ENCODE data around the gene RRAGB.

Gene RRAGB

GRCh38 chrX:55709735-55710134, 7.8 kb upstream of the RRAGB start:
- DNase-seq (ENCODE audit: low spot score): no peak
- in situ Hi-C loops (cut with MboI; ENCODE audit: low sequenced_read_pairs, unreplicated experiment): no loop called here
- TF ChIP-seq CTCF (IDR thresholded peaks at IDR 0.05; ENCODE audit: borderline replicate concordance, control extremely low read depth, extremely low read depth, insufficient read depth, missing control alignments): no peak

GRCh38 chrX:55710701-55711100, 6.8 kb upstream of the RRAGB start:
- no peak for DNase-seq (ENCODE audit: low spot score)
- TF ChIP-seq CTCF (IDR thresholded peaks at IDR 0.05; ENCODE audit: borderline replicate concordance, control extremely low read depth, extremely low read depth, insufficient read depth, missing control alignments): no peak
- in situ Hi-C loops (cut with MboI; ENCODE audit: low sequenced_read_pairs, unreplicated experiment): no loop called here

GRCh38 chrX:55713631-55714030, 3.9 kb upstream of the RRAGB start:
- in situ Hi-C loops (cut with MboI; ENCODE audit: low sequenced_read_pairs, unreplicated experiment): no loop called here
- no peak for DNase-seq (ENCODE audit: low spot score)
- no peak for TF ChIP-seq CTCF (IDR thresholded peaks at IDR 0.05; ENCODE audit: borderline replicate concordance, control extremely low read depth, extremely low read depth, insufficient read depth, missing control alignments)

GRCh38 chrX:55714161-55714560, 3.4 kb upstream of the RRAGB start:
- TF ChIP-seq CTCF (IDR thresholded peaks at IDR 0.05; ENCODE audit: borderline replicate concordance, control extremely low read depth, extremely low read depth, insufficient read depth, missing control alignments): no peak
- DNase-seq (ENCODE audit: low spot score): no peak
- in situ Hi-C loops (cut with MboI; ENCODE audit: low sequenced_read_pairs, unreplicated experiment): no loop called here

GRCh38 chrX:55715847-55716246, 1.7 kb upstream of the RRAGB start:
- in situ Hi-C loops (cut with MboI; ENCODE audit: low sequenced_read_pairs, unreplicated experiment): no loop called here
- DNase-seq (ENCODE audit: low spot score): no peak
- TF ChIP-seq CTCF (IDR thresholded peaks at IDR 0.05; ENCODE audit: borderline replicate concordance, control extremely low read depth, extremely low read depth, insufficient read depth, missing control alignments): no peak

GRCh38 chrX:55716937-55717336, 612 bp upstream of the RRAGB start:
- DNase-seq (ENCODE audit: low spot score): no peak
- in situ Hi-C loops (cut with MboI; ENCODE audit: low sequenced_read_pairs, unreplicated experiment): no loop called here
- TF ChIP-seq CTCF (IDR thresholded peaks at IDR 0.05; ENCODE audit: borderline replicate concordance, control extremely low read depth, extremely low read depth, insufficient read depth, missing control alignments): no peak

GRCh38 chrX:55731826-55732225, 14.3 kb downstream of the RRAGB start:
- TF ChIP-seq CTCF (IDR thresholded peaks at IDR 0.05; ENCODE audit: borderline replicate concordance, control extremely low read depth, extremely low read depth, insufficient read depth, missing control alignments): no peak
- in situ Hi-C loops (cut with MboI; ENCODE audit: low sequenced_read_pairs, unreplicated experiment): no loop called here
- DNase-seq (ENCODE audit: low spot score): no peak

Measured in GM13976 (cell line).